Keratinocyte (primary cell): ENCODE data around the gene SST. TPM values are rescaled to one million over a fixed set of nuclear protein-coding genes. Genes with fewer than 3 reads are reported as not detected.

ENCODE experiments used
- DNase-seq: peaks from one replicate; pipeline ENCODE4 v3.0.0-alpha.2; 2011; ENCODE audit warnings: low read depth, missing footprints, low spot score
- FAIRE-seq: peaks from 2 replicates; lab custom pipeline; 2011; peaks lifted over from hg19 to GRCh38; lab: Jason Lieb, UNC
- H2AFZ ChIP-seq: 2 replicates; pipeline ENCODE4 v1.6.0; 2012; ENCODE audit warnings: low read length, control low read depth, inconsistent platforms; ENCODE audit not compliant: control insufficient read depth
- H3K27ac ChIP-seq: 2 replicates; pipeline ENCODE4 v1.5.1; 2011; ENCODE audit warnings: low read length; ENCODE audit not compliant: control insufficient read depth, insufficient read depth
- H3K27me3 ChIP-seq: 3 replicates; pipeline ENCODE4 v1.6.0; 2011; ENCODE audit warnings: low read length; ENCODE audit not compliant: control insufficient read depth, insufficient read depth; ENCODE audit errors: extremely low read depth
- H3K36me3 ChIP-seq, 2 experiments: 2 replicates in 1 of 2; 3 replicates in 1 of 2; pipeline ENCODE4 v1.5.1; 2011; ENCODE audit warnings: low read length in 2 of 2, mild to moderate bottlenecking in 1 of 2; ENCODE audit not compliant: control insufficient read depth in 2 of 2, insufficient read depth in 2 of 2; ENCODE audit errors: extremely low read depth in 1 of 2
- H3K4me1 ChIP-seq: 3 replicates; pipeline ENCODE4 v1.5.1; 2011; ENCODE audit warnings: low read length; ENCODE audit not compliant: control insufficient read depth, insufficient read depth; ENCODE audit errors: extremely low read depth
- H3K4me2 ChIP-seq: 3 replicates; pipeline ENCODE4 v1.6.0; 2011; ENCODE audit warnings: low read depth, low read length; ENCODE audit not compliant: control insufficient read depth, insufficient read depth; ENCODE audit errors: extremely low read depth
- H3K4me3 ChIP-seq, 3 experiments: fragments of 200-600 bp in 1 of 3; sonication (generic) in 1 of 3; 2 replicates in 2 of 3; 3 replicates in 1 of 3; pipeline ENCODE4 v1.5.1; 2011 to 2016; ENCODE audit warnings: low read length in 3 of 3, mild to moderate bottlenecking in 3 of 3, control low read depth in 2 of 3, inconsistent platforms in 1 of 3, low read depth in 1 of 3, mixed read lengths in 1 of 3, mixed run types in 1 of 3, moderate library complexity in 1 of 3; ENCODE audit not compliant: control insufficient read depth in 2 of 3, insufficient read depth in 2 of 3; ENCODE audit errors: extremely low read depth in 1 of 3
- H3K79me2 ChIP-seq: 2 replicates; pipeline ENCODE4 v1.6.0; 2012; ENCODE audit warnings: low read length; ENCODE audit not compliant: control insufficient read depth, insufficient read depth
- H3K9ac ChIP-seq: 3 replicates; pipeline ENCODE4 v1.6.0; 2011; ENCODE audit warnings: low read length; ENCODE audit not compliant: control insufficient read depth, insufficient read depth; ENCODE audit errors: extremely low read depth
- H3K9me1 ChIP-seq: 3 replicates; pipeline ENCODE4 v1.6.0; 2011; ENCODE audit warnings: low read length; ENCODE audit not compliant: control insufficient read depth, insufficient read depth; ENCODE audit errors: extremely low read depth
- H3K9me3 ChIP-seq: 2 replicates; pipeline ENCODE4 v1.5.1; 2012; ENCODE audit warnings: low read depth, low read length; ENCODE audit not compliant: control insufficient read depth
- H4K20me1 ChIP-seq: 3 replicates; pipeline ENCODE4 v1.6.0; 2011; ENCODE audit warnings: low read length; ENCODE audit not compliant: control insufficient read depth, insufficient read depth; ENCODE audit errors: extremely low read depth
- EZH2 ChIP-seq: IDR thresholded peaks from one replicate; pipeline ENCODE4 v1.6.1; 2012; ENCODE audit warnings: inconsistent platforms, mild to moderate bottlenecking, low read length, moderate library complexity
- dilution Hi-C: fragments of 300-500 bp; cut with MboI; formaldehyde crosslinking; loops from one replicate; pipeline ENCODE4 v1.7.0; 2020; ENCODE audit warnings: low sequenced_read_pairs; ENCODE audit not compliant: extremely low pct_ligation_motif_present
- polyA plus RNA-seq, 5 experiments: library from polyadenylated mRNA; depleted of rRNA in 3 of 5; stranded (reverse) in 3 of 5; stranded (forward) in 1 of 5; unstranded in 1 of 5; fragments of >200 nt; gene quantifications; 1 replicate in 1 of 5; 2 replicates in 3 of 5; 3 replicates in 1 of 5; pipeline versions ENCODE4 v1.2.1 to v1.2.3, GENCODE V29; 2011 to 2012; ENCODE audit warnings: missing spikeins in 2 of 5, low read depth in 1 of 5, low replicate concordance in 1 of 5
- TF ChIP-seq, protein P1 (sequence below), 3 experiments: IDR thresholded peaks in 1 of 3; conservative IDR thresholded peaks in 1 of 3; optimal IDR thresholded peaks in 1 of 3; 2 replicates in 2 of 3; 3 replicates in 1 of 3; pipeline versions ENCODE3 to v1.5.1; 2011; ENCODE audit warnings: low read length in 3 of 3, mild to moderate bottlenecking in 3 of 3, moderate library complexity in 2 of 3, control low read depth in 1 of 3, inconsistent platforms in 1 of 3; ENCODE audit not compliant: insufficient read depth in 2 of 3; ENCODE audit errors: extremely low read depth in 1 of 3

Gene SST
- polyA plus RNA-seq, 1 donor (not counting 4 experiments of a cell fraction or from before 2014, with no cell fraction given), result not detected

DNA sequence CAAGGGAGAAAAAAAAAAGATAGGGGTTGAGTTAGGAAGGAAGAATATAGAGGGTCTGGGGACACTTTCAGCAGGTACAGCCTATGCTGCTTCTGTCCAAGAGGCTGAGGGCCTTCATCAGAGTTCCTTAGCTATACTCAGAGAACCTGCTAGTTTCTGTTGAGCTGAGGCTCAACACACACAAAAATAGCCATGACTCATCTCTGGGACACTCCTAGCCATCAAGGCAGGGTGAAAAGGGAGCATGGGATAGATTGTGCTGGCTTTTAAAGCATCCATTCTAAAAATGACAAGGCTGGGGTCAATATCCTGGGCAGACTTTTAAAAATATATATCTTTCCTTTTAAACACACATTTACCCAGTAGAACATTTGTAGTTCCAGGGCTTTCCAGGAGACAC, 35.0 kb upstream of the SST start:
- H3K4me1 ChIP-seq, result no peaks in the 10 kb centered on the region
- no peak overlapping the region for H3K27ac ChIP-seq
- DNase-seq (no peak), FAIRE-seq (no peak)
- no peak overlapping the region for H3K9ac ChIP-seq
- no peaks in the 10 kb centered on the region for H3K9me3 ChIP-seq
- TF ChIP-seq, protein P1, sequence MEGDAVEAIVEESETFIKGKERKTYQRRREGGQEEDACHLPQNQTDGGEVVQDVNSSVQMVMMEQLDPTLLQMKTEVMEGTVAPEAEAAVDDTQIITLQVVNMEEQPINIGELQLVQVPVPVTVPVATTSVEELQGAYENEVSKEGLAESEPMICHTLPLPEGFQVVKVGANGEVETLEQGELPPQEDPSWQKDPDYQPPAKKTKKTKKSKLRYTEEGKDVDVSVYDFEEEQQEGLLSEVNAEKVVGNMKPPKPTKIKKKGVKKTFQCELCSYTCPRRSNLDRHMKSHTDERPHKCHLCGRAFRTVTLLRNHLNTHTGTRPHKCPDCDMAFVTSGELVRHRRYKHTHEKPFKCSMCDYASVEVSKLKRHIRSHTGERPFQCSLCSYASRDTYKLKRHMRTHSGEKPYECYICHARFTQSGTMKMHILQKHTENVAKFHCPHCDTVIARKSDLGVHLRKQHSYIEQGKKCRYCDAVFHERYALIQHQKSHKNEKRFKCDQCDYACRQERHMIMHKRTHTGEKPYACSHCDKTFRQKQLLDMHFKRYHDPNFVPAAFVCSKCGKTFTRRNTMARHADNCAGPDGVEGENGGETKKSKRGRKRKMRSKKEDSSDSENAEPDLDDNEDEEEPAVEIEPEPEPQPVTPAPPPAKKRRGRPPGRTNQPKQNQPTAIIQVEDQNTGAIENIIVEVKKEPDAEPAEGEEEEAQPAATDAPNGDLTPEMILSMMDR (optimal IDR thresholded peaks at IDR 0.05 in 1 of 3, IDR thresholded peaks at IDR 0.05 in 1 of 3, conservative IDR thresholded peaks at IDR 0.05 in 1 of 3; ENCODE audit: extremely low read depth in 1 of 3, insufficient read depth in 2 of 3, low read length in 3 of 3), result no peak
- no peak for TF ChIP-seq EZH2
- dilution Hi-C loops, result no loop called here
- no peak overlapping the region for H2AFZ ChIP-seq
- no peak overlapping the region for H3K4me3 ChIP-seq
- no peaks in the 10 kb centered on the region for H3K79me2 ChIP-seq
- H3K27me3 ChIP-seq, result no peaks in the 10 kb centered on the region
- no peaks in the 10 kb centered on the region for H3K9me1 ChIP-seq
- no peaks in the 10 kb centered on the region for H3K36me3 ChIP-seq
- H4K20me1 ChIP-seq, result no peaks in the 10 kb centered on the region
- no peak overlapping the region for H3K4me2 ChIP-seq

DNA sequence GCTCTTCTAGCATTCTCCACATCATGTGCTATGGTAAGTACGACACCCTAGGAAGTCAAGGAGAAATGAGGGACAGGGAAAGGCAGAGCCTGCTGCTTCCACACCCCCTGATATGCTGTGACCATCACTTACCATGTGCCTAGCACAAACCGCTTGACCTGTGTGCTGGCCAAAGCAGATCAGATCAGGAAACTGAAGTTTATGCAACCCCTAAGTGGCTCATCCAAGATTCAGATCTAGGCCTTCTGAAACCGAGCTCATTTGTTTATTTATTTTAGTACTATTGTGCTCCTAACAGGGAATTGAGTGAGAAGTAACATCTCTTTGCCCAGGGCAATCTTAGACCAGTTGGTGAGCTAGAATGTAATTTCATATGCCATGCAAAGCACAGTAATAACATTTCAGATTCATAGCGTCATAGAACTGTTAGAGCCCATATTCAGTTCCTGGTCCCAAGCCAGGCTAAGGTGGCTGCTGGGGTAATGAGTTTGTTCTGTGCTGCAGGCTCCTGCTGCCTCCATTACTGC, 32.4 kb upstream of the SST start, which contains the start of gene RTP2:
RTP2 (minus strand) TSS at position 51 of the 527 bp plus-strand sequence. CDS start 429 bp downstream, outside the sequence.
- Histone ChIP-seq H3K4me3 (no peak within 1 kb of the TSS), H3K4me1 (no peaks in the 10 kb centered on the region), H4K20me1 (no peaks in the 10 kb centered on the region), H3K9me1 (no peaks in the 10 kb centered on the region), H2AFZ (no peak within 1 kb of the TSS), H3K36me3 (no peaks in the 10 kb centered on the region), H3K4me2 (no peak within 1 kb of the TSS), H3K9me3 (no peaks in the 10 kb centered on the region), H3K27me3 (no peaks in the 10 kb centered on the region), H3K79me2 (no peaks in the 10 kb centered on the region), H3K27ac (no peak within 1 kb of the TSS), H3K9ac (no peak within 1 kb of the TSS)
- DNase-seq, result no peak
- no peak for FAIRE-seq
- no peak for TF ChIP-seq EZH2
- TF ChIP-seq, protein P1 (optimal IDR thresholded peaks at IDR 0.05 in 1 of 3, IDR thresholded peaks at IDR 0.05 in 1 of 3, conservative IDR thresholded peaks at IDR 0.05 in 1 of 3; ENCODE audit: extremely low read depth in 1 of 3, insufficient read depth in 2 of 3, low read length in 3 of 3), result no peak
- dilution Hi-C loops, result no loop called here
